ENCODE data around the gene PPP6R3.
"Not testable (repeated sequence)": the region's sequence is repeated elsewhere in the genome, so short reads cannot be mapped to it uniquely, and the experiment has no call there.

PPP6R3 gene

DNA sequence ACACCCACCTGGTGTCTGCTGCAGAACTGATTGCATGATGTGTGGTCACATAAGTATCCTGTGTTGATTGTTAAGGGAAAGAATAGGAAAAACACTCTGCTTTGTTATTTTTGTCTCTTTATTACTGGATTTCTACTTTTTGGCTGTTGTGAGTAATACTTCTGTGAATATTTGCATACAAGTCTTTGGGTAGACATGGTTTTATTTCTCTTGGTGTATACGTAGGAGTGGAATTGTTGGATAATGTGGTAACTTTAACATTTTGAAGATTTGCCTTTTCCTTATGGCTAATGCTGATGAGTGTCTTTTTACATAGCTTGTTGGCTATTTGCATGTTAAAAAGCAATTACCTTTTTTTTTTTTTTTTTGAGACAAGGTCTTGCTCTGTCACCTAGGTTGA is 13.1 kb downstream of the PPP6R3 start:
- DNase-seq (ENCODE audit: low spot score): no peak
- no peak for TF ChIP-seq CTCF (IDR thresholded peaks at IDR 0.05; ENCODE audit: extremely low read depth, insufficient read depth, missing control alignments)
- in situ Hi-C loops (cut with MboI; ENCODE audit: low pct_unique_long_range_greater_than_20kb, low sequenced_read_pairs, unreplicated experiment): no loop called here

GRCh38 chr11:68475626-68476025 is 15.1 kb downstream of the PPP6R3 start:
- DNase-seq (ENCODE audit: low spot score); in situ Hi-C loops (cut with MboI; ENCODE audit: low pct_unique_long_range_greater_than_20kb, low sequenced_read_pairs, unreplicated experiment): not testable (repeated sequence)

- no peak for TF ChIP-seq CTCF (IDR thresholded peaks at IDR 0.05; ENCODE audit: extremely low read depth, insufficient read depth, missing control alignments)
- in situ Hi-C loops (cut with MboI; ENCODE audit: low pct_unique_long_range_greater_than_20kb, low sequenced_read_pairs, unreplicated experiment): no loop called here
- DNase-seq (ENCODE audit: low spot score): no peak
These were observed 18.8 kb downstream of the PPP6R3 start for GRCh38 chr11:68479390-68479789.

DNA sequence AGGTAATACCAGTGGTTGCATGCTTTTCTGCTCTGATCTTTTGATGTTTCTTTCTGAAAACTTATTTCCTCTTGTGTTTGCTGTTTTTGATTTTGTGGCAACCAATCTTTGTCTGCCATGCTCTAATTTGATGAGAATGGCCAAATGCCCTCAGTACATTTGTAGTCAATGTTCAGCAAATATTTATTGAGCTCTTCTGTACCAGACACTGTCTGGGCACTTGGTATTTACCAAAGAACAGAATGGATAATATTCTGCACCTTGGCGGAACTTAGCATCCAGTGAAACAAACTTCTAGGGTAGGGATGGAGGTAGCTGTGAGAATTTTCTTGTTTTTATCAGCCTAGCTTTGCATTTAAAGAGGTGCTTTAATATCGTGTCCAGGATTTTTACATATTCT is 19.6 kb downstream of the PPP6R3 start:
- no peak for TF ChIP-seq CTCF (IDR thresholded peaks at IDR 0.05; ENCODE audit: extremely low read depth, insufficient read depth, missing control alignments)
- in situ Hi-C loops (cut with MboI; ENCODE audit: low pct_unique_long_range_greater_than_20kb, low sequenced_read_pairs, unreplicated experiment): no loop called here
- no peak for DNase-seq (ENCODE audit: low spot score)

GRCh38 chr11:68480852-68481510 is 20.4 kb downstream of the PPP6R3 start:
- in situ Hi-C loops (cut with MboI; ENCODE audit: low pct_unique_long_range_greater_than_20kb, low sequenced_read_pairs, unreplicated experiment): no loop called here
- DNase-seq (ENCODE audit: low spot score): no peak
- TF ChIP-seq CTCF (IDR thresholded peaks at IDR 0.05; ENCODE audit: extremely low read depth, insufficient read depth, missing control alignments): no peak

GRCh38 chr11:68481579-68482240 is 21.2 kb downstream of the PPP6R3 start:
- no peak for DNase-seq (ENCODE audit: low spot score)
- in situ Hi-C loops (cut with MboI; ENCODE audit: low pct_unique_long_range_greater_than_20kb, low sequenced_read_pairs, unreplicated experiment): no loop called here
- no peak for TF ChIP-seq CTCF (IDR thresholded peaks at IDR 0.05; ENCODE audit: extremely low read depth, insufficient read depth, missing control alignments)

DNA sequence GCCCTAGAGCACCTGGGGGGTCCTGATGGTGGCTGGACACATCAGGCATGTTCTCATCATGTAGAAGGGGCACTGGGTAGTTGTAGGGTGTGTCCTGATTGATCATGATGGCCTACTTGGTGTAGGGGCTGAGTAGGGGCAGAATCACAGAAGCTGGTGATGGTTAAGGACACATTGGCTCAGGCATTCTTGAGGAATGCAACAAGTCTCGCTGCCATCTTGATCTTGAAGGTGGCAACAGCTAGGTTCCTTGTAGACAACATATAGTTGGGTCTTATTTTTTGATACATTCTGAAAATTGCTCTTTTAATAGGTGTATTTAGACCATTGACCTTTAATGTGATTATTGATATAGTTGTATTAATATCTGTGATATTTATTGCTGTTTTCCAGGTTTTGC is 28.1 kb downstream of the PPP6R3 start:
- DNase-seq (ENCODE audit: low spot score): no peak
- in situ Hi-C loops (cut with MboI; ENCODE audit: low pct_unique_long_range_greater_than_20kb, low sequenced_read_pairs, unreplicated experiment): no loop called here
- TF ChIP-seq CTCF (IDR thresholded peaks at IDR 0.05; ENCODE audit: extremely low read depth, insufficient read depth, missing control alignments): no peak

All from GM13977 (cell line).